GM18526 (cell line): ENCODE data around the gene ADCY10.

Experiments used
- POLR2A ChIP-seq: IDR thresholded peaks from 3 replicates; pipeline ENCODE4 v1.6.1; 2011; ENCODE audit not compliant: insufficient read length; ENCODE audit errors: extremely low read depth

ADCY10 gene

DNA sequence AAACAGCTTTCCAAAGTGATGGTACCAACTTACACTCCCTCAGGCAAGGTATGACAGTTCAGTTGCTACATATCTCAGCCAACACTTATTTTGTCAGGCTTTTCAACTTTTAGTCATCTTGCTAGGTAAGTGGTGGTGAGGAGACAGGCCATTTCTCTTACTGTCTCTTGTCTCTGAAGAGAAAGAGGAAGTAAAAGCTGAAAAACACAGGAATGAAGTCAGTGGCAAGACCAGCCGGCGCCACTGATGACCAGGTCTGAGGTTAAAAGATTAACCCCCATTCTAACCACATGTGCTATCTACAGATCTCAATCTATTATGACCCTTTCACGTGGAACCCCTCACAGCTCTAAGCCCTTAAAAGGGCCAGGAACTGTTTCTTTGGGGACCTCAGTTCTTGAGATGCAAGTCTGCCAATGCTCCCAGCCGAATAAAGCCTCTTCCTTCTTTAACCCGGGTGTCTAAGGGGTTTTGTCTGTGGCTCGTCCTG is 4.2 kb downstream of the ADCY10 start:
- TF ChIP-seq POLR2A = no peak

- no peak for TF ChIP-seq POLR2A
Measured at GRCh38 chr1:167905671-167906070, 8.3 kb downstream of the ADCY10 start.

DNA sequence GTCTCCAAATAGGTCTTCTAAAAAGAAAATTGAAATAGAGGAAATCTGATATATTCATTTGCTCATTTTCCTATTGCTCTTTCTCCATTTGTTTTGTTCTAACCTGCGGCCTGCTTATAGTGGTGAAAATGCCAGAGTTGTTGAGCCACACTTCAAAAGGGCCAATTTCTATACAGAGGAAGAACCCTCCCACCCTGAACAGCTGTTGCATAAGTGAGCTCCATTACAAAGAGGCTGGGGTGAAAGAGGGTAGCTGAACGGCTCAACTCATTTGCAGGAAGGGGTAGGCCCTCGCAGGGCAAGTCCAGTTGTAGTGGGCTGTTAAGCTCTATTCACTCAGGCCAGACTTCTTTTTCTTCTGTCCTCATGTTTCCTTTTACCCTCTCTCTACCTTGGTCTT is 8.8 kb downstream of the ADCY10 start:
- no peak for TF ChIP-seq POLR2A

DNA sequence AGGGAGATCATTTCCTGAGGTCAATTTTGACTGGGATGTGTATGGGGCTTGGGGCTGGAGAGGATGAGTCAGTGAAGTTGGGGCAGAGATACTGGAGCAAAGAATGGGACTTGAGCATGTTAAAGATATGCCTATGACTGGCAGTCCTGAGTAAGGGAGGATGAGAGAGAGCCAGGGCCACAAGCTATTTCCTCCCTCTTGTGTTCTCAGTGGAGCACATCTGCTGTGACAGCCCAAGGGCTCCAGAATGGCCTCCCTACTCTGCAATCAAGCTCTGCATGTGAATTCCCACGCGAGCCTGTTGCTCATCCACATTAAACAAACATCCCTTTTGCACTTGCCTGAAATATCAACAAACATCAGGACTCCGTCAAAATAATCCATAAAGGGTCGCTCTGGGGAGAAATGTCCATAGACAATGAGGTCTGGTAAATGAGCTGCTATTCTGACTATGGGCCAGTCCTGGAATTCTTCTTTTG is 9.2 kb downstream of the ADCY10 start:
- no peak for TF ChIP-seq POLR2A

DNA sequence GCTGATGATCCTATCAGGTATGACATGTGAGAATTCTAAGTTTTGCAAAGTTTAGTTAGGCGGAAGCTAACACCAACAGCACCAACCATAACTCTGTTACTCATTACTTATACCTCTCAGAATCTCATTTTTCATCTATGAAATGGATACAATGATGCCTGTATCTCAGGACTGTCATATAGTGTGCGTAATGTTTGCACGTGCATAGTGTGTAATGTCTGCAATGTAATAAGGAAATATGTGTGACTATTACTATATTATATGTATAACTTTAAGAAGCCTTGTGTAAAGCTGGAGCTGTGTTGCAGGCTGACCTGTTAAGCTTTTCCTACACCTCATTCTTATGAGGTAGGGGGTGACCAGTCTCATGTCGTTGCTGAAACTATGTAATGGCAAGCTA is 13.0 kb downstream of the ADCY10 start:
- no peak for TF ChIP-seq POLR2A

DNA sequence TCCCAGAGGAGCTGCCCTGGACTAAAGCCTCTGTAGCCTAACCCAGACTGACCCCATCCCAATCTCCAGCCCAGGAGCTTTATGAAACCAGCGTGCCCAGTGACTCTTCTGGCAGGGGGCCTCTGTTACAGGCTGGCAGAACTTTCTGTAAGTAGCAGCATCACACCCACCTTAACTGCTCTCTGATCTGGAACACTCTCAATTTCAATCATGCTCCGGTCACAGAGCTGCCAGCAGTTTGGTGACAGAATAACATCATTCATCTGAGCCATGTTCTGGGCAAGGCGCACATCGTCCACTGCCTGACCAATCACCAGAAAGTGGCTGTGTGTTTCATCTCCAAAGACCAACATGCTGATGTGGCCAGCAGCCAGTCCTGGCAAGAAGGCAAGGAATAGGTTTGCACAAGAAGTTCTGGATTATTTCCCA is 14.7 kb downstream of the ADCY10 start:
- TF ChIP-seq POLR2A = no peak

GRCh38 chr1:167898578-167899222 is 15.2 kb downstream of the ADCY10 start:
- no peak for TF ChIP-seq POLR2A

DNA sequence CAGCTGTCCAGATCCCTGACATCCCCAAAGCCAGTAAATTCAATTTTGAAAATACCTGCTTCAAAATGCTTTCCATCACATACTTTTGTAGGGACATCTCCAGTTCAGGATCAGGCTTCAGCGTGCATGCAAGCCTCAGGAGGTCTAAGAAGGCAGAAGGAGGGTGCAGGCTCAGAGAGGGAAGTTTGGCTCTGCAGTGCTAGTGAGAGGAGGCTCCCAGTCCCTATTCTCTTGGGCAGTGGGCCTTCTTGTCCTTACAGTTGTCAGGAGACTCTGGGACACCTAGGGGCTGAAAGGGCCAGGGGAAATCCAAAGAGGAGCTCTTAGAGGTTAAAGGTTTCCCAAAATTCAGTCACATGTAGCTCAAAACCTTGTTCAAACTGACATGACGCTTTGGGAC is 20.1 kb downstream of the ADCY10 start:
- no peak for TF ChIP-seq POLR2A

DNA sequence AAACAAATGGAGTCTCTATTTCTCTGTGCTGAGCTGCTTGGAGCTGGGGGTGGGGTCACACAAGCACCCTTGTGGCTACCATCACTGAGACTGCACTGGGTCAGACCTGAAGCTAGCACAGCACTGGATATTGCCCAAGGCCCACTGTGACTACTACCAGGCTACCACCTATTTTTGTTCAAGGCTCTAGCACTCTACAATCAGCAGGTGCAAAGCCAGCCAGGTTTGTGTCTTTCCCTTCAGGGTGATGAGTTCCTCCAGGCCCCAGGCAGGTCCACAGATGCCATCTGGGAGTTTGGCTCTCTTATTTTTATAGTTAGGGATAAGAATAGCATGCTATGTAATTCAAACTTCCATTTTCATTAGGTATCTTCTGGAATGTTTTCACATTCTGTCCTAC is 23.5 kb downstream of the ADCY10 start:
- TF ChIP-seq POLR2A = no peak

GRCh38 chr1:167882376-167882775 is 31.6 kb downstream of the ADCY10 start:
- no peak for TF ChIP-seq POLR2A

- no peak for TF ChIP-seq POLR2A
Measured at GRCh38 chr1:167881786-167882185, 32.1 kb downstream of the ADCY10 start.

DNA sequence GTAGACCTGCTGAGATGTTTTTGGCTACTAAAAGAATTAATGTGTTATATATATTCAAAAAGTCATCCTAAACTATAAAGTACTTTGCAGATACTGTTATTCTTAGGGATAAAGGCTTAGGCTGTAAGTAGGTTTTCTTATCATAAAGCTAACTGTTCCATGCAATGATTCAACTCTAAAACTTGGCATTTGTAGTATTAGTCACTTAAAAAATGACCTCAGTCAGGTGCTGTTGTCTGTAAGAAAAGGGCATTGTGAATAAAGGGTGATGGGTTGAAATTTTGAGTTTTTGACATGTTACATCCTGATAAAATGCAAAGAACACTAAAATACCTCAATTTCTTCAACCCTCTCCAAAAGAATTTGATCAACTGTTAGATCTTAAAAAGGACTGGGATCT is 32.9 kb downstream of the ADCY10 start:
- TF ChIP-seq POLR2A = no peak

GRCh38 chr1:167880580-167881021 is 33.3 kb downstream of the ADCY10 start:
- TF ChIP-seq POLR2A = no peak

DNA sequence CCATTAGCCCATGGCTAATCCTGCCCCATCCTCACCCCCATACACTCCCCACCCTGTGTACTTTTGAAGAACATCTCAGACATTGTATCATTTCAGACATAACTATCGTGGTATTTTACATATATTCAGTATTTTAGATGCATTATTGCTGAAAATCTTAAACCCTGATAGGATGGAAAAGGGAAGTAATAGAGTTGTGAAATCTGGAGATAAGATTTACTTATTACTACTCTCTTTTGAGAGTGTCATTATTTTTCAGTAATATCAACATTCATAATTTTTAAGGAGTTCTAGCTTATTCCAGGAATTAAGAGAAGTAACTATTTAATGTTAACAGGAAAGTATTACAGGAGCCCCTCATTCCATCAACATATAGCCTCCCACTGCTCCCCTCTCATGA is 34.4 kb downstream of the ADCY10 start:
- no peak for TF ChIP-seq POLR2A

GRCh38 chr1:167878372-167879160 is 35.4 kb downstream of the ADCY10 start:
- no peak for TF ChIP-seq POLR2A

GRCh38 chr1:167876597-167877175 is 37.2 kb downstream of the ADCY10 start:
- no peak for TF ChIP-seq POLR2A

- no peak for TF ChIP-seq POLR2A
Measured at GRCh38 chr1:167871331-167871730, 42.6 kb downstream of the ADCY10 start.
